H1 (cell line): Measurements from ENCODE around the gene FCRL6. TPM values are rescaled to one million over a fixed set of nuclear protein-coding genes. Genes with fewer than 3 reads are reported as not detected.

Source experiments
- polyA plus RNA-seq, 7 experiments: library from polyadenylated mRNA; depleted of rRNA in 3 of 7; stranded (reverse) in 5 of 7; unstranded in 2 of 7; fragments of >200 nt in 5 of 7; fragments of 200-250 nt in 2 of 7; gene quantifications; 1 replicate in 5 of 7; 2 replicates in 1 of 7; 4 replicates in 1 of 7; pipeline versions ENCODE4 v1.2.1 to v1.2.3, GENCODE V29; 2011 to 2013; ENCODE audit warnings: missing spikeins in 2 of 7, mixed read lengths in 2 of 7
- total RNA-seq: library from RNA; stranded (reverse); fragmentation: NEBNext Ultra II Directional; extraction: Animal tissue kit (Norgen Biotek cat#: 25700); gene quantifications from 2 replicates; pipeline ENCODE4 v1.2.1, GENCODE V29; 2021
- TF ChIP-seq, protein P1 (sequence below): fragments of 300-600 bp; sonication (generic); IDR thresholded peaks from 2 replicates; pipeline ENCODE4 v1.7.1; 2012; ENCODE audit warnings: low read length, moderate library complexity, mild to moderate bottlenecking, inconsistent platforms; ENCODE audit not compliant: insufficient replicate concordance

Gene FCRL6
- total and polyA plus RNA-seq, 2 of the 8 experiments (the other 6 are each of a cell fraction or from before 2014, with no cell fraction given), result not detected

DNA sequence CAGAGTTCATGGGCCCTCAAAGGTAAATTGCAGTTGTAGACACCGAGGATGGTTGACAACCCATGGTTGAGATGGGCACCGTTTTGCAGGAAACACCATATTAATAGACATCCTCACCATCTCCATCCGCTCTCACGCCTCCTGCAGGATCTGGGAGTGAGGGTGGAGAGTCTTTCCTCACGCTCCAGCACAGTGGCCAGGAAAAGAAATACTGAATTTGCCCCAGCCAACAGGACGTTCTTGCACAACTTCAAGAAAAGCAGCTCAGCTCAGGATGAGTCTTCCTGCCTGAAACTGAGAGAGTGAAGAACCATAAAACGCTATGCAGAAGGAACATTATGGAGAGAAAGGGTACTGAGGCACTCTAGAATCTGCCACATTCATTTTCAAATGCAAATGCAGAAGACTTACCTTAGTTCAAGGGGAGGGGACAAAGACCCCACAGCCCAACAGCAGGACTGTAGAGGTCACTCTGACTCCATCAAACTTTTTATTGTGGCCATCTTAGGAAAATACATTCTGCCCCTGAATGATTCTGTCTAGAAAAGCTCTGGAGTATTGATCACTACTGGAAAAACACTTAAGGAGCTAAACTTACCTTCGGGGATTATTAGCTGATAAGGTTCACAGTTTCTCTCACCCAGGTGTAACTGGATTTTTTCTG, 33.8 kb downstream of the FCRL6 start (continued):
- TF ChIP-seq, protein P1, sequence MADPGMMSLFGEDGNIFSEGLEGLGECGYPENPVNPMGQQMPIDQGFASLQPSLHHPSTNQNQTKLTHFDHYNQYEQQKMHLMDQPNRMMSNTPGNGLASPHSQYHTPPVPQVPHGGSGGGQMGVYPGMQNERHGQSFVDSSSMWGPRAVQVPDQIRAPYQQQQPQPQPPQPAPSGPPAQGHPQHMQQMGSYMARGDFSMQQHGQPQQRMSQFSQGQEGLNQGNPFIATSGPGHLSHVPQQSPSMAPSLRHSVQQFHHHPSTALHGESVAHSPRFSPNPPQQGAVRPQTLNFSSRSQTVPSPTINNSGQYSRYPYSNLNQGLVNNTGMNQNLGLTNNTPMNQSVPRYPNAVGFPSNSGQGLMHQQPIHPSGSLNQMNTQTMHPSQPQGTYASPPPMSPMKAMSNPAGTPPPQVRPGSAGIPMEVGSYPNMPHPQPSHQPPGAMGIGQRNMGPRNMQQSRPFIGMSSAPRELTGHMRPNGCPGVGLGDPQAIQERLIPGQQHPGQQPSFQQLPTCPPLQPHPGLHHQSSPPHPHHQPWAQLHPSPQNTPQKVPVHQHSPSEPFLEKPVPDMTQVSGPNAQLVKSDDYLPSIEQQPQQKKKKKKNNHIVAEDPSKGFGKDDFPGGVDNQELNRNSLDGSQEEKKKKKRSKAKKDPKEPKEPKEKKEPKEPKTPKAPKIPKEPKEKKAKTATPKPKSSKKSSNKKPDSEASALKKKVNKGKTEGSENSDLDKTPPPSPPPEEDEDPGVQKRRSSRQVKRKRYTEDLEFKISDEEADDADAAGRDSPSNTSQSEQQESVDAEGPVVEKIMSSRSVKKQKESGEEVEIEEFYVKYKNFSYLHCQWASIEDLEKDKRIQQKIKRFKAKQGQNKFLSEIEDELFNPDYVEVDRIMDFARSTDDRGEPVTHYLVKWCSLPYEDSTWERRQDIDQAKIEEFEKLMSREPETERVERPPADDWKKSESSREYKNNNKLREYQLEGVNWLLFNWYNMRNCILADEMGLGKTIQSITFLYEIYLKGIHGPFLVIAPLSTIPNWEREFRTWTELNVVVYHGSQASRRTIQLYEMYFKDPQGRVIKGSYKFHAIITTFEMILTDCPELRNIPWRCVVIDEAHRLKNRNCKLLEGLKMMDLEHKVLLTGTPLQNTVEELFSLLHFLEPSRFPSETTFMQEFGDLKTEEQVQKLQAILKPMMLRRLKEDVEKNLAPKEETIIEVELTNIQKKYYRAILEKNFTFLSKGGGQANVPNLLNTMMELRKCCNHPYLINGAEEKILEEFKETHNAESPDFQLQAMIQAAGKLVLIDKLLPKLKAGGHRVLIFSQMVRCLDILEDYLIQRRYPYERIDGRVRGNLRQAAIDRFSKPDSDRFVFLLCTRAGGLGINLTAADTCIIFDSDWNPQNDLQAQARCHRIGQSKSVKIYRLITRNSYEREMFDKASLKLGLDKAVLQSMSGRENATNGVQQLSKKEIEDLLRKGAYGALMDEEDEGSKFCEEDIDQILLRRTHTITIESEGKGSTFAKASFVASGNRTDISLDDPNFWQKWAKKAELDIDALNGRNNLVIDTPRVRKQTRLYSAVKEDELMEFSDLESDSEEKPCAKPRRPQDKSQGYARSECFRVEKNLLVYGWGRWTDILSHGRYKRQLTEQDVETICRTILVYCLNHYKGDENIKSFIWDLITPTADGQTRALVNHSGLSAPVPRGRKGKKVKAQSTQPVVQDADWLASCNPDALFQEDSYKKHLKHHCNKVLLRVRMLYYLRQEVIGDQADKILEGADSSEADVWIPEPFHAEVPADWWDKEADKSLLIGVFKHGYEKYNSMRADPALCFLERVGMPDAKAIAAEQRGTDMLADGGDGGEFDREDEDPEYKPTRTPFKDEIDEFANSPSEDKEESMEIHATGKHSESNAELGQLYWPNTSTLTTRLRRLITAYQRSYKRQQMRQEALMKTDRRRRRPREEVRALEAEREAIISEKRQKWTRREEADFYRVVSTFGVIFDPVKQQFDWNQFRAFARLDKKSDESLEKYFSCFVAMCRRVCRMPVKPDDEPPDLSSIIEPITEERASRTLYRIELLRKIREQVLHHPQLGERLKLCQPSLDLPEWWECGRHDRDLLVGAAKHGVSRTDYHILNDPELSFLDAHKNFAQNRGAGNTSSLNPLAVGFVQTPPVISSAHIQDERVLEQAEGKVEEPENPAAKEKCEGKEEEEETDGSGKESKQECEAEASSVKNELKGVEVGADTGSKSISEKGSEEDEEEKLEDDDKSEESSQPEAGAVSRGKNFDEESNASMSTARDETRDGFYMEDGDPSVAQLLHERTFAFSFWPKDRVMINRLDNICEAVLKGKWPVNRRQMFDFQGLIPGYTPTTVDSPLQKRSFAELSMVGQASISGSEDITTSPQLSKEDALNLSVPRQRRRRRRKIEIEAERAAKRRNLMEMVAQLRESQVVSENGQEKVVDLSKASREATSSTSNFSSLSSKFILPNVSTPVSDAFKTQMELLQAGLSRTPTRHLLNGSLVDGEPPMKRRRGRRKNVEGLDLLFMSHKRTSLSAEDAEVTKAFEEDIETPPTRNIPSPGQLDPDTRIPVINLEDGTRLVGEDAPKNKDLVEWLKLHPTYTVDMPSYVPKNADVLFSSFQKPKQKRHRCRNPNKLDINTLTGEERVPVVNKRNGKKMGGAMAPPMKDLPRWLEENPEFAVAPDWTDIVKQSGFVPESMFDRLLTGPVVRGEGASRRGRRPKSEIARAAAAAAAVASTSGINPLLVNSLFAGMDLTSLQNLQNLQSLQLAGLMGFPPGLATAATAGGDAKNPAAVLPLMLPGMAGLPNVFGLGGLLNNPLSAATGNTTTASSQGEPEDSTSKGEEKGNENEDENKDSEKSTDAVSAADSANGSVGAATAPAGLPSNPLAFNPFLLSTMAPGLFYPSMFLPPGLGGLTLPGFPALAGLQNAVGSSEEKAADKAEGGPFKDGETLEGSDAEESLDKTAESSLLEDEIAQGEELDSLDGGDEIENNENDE, result no peak
